NCI-H345 treated with DMSO at 0.1 percent for 48 hours (cell line): ENCODE measurements around the gene MYH9.
A peak's percentile ranks its signal among the peaks of the same experiment; 100 is the strongest.
"Not testable (repeated sequence)": the region's sequence is repeated elsewhere in the genome, so short reads cannot be mapped to it uniquely, and the experiment has no call there.

Source experiments
- DNase-seq: peaks from one replicate; lab custom pipeline; 2025; ENCODE audit not compliant: unreplicated experiment; lab: John Stamatoyannopoulos, UW

Gene MYH9

GRCh38 chr22:36252754-36253522 lies 134.8 kb downstream of the MYH9 start, which contains the start of gene APOL1:
Gene APOL1 (plus strand): TSS chr22:36253133. CDS start chr22:36254956, 1,823 bp downstream.
- DNase-seq = no peak

GRCh38 chr22:36251979-36252608 lies 135.7 kb downstream of the MYH9 start:
- not testable (repeated sequence) for DNase-seq

- not testable (repeated sequence) for DNase-seq
Measured at GRCh38 chr22:36250292-36250960, 137.3 kb downstream of the MYH9 start.

- no peak for DNase-seq
Measured at GRCh38 chr22:36249160-36249559, 138.6 kb downstream of the MYH9 start.

GRCh38 chr22:36247955-36248354 lies 139.8 kb downstream of the MYH9 start:
- no peak for DNase-seq

GRCh38 chr22:36246718-36247117 lies 141.0 kb downstream of the MYH9 start:
- no peak for DNase-seq

GRCh38 chr22:36245805-36246356 lies 141.9 kb downstream of the MYH9 start:
- DNase-seq = no peak

GRCh38 chr22:36244522-36245391 lies 143.0 kb downstream of the MYH9 start:
- no peak for DNase-seq

- no peak for DNase-seq
Measured at GRCh38 chr22:36243986-36244385, 143.8 kb downstream of the MYH9 start.

GRCh38 chr22:36239401-36240171 lies 148.2 kb downstream of the MYH9 start, which contains the start of gene APOL2:
Gene APOL2 (minus strand): TSS chr22:36239527. CDS start chr22:36233162, 6,365 bp downstream.
- peak; percentile 83 for DNase-seq

GRCh38 chr22:36239150-36239400 lies 148.7 kb downstream of the MYH9 start:
- DNase-seq = no peak

- no peak for DNase-seq
Measured at GRCh38 chr22:36238373-36239149, 149.2 kb downstream of the MYH9 start.

GRCh38 chr22:36237462-36238372 lies 150.1 kb downstream of the MYH9 start:
- DNase-seq = no peak

- no peak for DNase-seq
Measured at GRCh38 chr22:36236388-36237319, 151.1 kb downstream of the MYH9 start.

GRCh38 chr22:36235585-36235984 lies 152.2 kb downstream of the MYH9 start:
- no peak for DNase-seq

GRCh38 chr22:36234919-36235318 lies 152.8 kb downstream of the MYH9 start:
- no peak for DNase-seq

- DNase-seq = no peak
Measured at GRCh38 chr22:36234213-36234612, 153.6 kb downstream of the MYH9 start.
